ENCODE results near the gene PSMD8. TPM values are rescaled to one million over a fixed set of nuclear protein-coding genes. Genes with fewer than 3 reads are reported as not detected.

The PSMD8 gene
- total and polyA plus RNA-seq, 11 donors, result 186 to 690 (median 325) TPM

DNA sequence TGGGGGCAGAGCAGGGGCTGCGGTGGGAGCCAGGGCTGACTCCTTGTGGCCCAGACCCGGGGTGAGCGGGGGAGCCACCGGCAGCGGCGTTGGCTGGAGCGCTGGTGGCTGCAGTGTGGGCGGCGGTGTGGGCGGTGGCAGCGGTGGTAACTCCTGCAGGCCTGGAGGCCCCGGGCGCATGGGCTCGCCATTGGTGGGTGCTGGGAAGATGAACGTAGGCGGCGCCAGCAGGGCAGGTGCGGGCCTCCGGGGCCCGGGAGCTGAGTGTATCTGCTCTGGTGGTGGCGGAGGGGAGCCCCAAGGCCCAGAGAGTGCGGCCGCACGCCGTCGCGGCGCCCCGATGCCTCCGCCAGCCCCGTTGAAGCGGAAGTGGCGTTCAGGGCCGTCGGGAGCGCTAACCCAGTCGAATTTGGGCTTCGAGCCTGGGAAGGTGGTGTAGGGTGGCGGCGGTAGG is 11.5 kb downstream of the PSMD8 start:
- intact Hi-C loops (cut with DNase I), result no loop called here
- Histone ChIP-seq H3K4me1 (peaks cover 0 to 42% (median 25%) of the 10 kb centered on the region in 12 donors), H3K27me3 (peaks cover 0 to 36% (median 0%) of the 10 kb centered on the region in 9 donors), H3K27ac (no peak overlapping the region), H3K9me3 (no peaks in the 10 kb centered on the region), H3K36me3 (peaks cover 6 to 53% (median 44%) of the 10 kb centered on the region in 9 donors), H3K4me3 (no peak overlapping the region)
- no peak for ATAC-seq
- peak in 1 of 5 donors; percentile 65 for DNase-seq
- TF ChIP-seq POLR2A (IDR thresholded peaks at IDR 0.05), result no peak
- no peak for TF ChIP-seq CTCF (IDR thresholded peaks at IDR 0.05)
- 60 to 83% (median 69%) methylated on average over 37 to 40 of the region's 40 CpGs for WGBS, 4 donors

GRCh38 chr19:38386300-38386970 is 12.1 kb downstream of the PSMD8 start:
- Histone ChIP-seq H3K36me3 (peaks cover 2 to 47% (median 38%) of the 10 kb centered on the region in 9 donors), H3K9me3 (no peaks in the 10 kb centered on the region), H3K4me1 (peaks cover 0 to 42% (median 25%) of the 10 kb centered on the region in 12 donors), H3K27me3 (peaks cover 0 to 36% (median 0%) of the 10 kb centered on the region in 9 donors), H3K27ac (no peak overlapping the region), H3K4me3 (peak overlapping the region in 4 of 12 donors; percentile 56 to 69 (median 66))
- ATAC-seq (no peak), DNase-seq (peak in 1 of 5 donors; percentile 61)
- intact Hi-C loops (cut with DNase I), result no loop called here
- WGBS, 4 donors, result 50 to 64% (median 57%) methylated on average over 30 to 61 of the region's 61 CpGs
- TF ChIP-seq POLR2A (IDR thresholded peaks at IDR 0.05), result no peak
- no peak for TF ChIP-seq CTCF (IDR thresholded peaks at IDR 0.05)

DNA sequence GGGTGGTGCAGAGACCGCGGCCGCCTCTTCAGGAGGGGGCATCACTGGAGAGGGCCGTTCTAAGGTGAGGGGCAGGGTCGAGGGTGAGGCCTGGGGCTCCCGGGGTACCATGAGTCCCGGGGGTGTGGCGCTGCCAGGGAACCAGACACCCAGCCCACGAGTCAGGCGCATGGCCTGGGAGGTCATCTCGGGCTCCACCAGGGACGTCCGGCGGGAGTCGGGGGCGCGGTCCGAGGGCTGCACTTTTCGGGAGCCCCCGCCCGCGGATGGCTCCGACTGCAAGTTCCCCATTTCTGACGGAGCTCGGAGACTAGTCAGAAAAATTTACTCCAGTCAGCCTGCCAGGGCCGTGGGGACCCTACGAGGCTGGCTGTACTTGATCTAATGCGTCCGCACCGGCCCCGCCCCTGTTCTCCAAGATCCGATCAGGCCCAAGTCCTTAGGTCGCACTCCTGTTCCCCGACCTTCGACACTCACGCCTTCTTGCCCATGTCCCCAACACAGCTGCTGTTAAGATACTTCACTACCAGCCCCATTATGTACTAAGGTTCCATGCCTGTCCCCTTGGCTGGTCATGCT is 12.7 kb downstream of the PSMD8 start:
- WGBS, 4 donors, result 16 to 29% (median 17%) methylated on average over 16 to 36 of the region's 36 CpGs
- peak in 1 of 4 donors; percentile 5 for ATAC-seq
- H3K9me3 ChIP-seq, result no peaks in the 10 kb centered on the region
- peak in 2 of 5 donors; percentile 43 to 75 for DNase-seq
- peaks cover 0 to 36% (median 0%) of the 10 kb centered on the region in 9 donors for H3K27me3 ChIP-seq
- intact Hi-C loops (cut with DNase I), result no loop called here
- no peak for TF ChIP-seq POLR2A (IDR thresholded peaks at IDR 0.05)
- TF ChIP-seq CTCF (IDR thresholded peaks at IDR 0.05), result no peak
- peak overlapping the region in 11 of 12 donors; percentile 33 to 69 (median 56) for H3K4me3 ChIP-seq
- H3K27ac ChIP-seq, result peak overlapping the region in 1 of 12 donors; percentile 80
- H3K36me3 ChIP-seq, result peaks cover 0 to 41% (median 32%) of the 10 kb centered on the region in 9 donors
- H3K4me1 ChIP-seq, result peaks cover 0 to 42% (median 25%) of the 10 kb centered on the region in 12 donors

Data from heart left ventricle (tissue), 16 donors.